Central memory CD4-positive, alpha-beta T cell (primary cell): ENCODE results near the gene IRF2BP1.
A peak's percentile ranks its signal among the peaks of the same experiment; 100 is the strongest.
"Not testable (repeated sequence)": the region's sequence is repeated elsewhere in the genome, so short reads cannot be mapped to it uniquely, and the experiment has no call there.

Source experiments
- DNase-seq: peaks from one replicate; pipeline ENCODE4 v3.0.0; 2022

IRF2BP1 gene

DNA sequence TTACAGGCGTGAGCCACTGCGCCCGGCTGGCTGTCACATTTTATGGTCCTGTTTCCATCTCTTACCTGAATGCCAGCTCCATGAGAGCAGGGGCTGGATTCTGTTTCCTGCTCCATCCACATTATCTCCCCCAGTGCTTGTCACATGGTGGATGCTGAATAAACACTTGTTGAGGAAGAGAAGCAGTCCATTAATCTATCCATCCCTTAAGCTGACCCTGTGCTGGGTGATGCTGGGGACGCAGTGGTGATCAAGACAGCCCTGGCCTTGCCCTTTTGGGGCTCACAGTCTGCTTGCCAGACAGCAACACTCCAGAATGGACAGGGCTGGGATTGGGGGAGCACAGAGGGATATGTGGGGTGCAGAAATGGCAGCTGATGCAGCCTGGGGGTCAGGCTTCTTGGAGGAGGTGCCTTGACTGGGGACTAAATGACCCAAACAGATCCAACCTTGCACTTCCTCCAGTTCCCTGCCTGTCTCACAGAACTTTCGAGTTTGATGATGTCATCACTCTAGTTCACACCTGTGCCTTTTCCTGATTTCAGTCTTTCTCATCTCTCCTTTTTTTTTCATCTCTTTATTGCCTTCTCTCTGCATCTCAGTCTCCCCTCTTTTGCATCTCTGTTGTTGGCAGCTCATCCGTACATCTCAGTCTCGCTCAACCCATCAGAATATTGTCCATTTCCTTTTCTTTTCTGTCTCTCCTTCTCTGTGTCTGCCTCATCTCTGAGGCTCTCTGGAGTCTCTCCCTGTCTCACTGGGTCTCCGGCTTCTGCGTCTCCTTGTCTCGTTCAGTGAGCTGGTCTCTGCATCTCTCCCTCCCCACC is 4.6 kb downstream of the IRF2BP1 start:
- DNase-seq = no peak

GRCh38 chr19:45879971-45880370 is 6.0 kb downstream of the IRF2BP1 start:
- DNase-seq = no peak

DNA sequence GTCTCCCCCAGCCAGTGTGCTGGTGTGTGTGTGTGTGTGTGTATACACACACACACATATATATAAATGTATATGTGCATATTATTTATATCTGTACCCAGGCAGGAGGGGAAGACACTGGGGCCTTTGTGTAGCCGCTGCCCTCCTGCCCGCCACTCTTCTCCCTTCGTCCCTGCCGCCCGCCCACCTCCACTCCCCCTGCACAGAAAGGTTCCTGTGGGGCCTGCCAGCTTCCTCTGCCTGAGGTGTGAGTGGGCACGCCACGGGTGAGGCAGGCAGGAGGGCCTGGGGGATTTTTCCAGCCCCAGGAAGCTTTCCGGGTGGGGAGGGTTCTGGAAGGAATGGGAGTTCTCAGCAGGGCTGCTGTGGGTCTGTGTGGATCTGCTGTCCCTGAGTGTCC is 6.9 kb downstream of the IRF2BP1 start:
- DNase-seq = no peak

- no peak for DNase-seq
Observed at GRCh38 chr19:45878043-45878794, 7.7 kb downstream of the IRF2BP1 start.

DNA sequence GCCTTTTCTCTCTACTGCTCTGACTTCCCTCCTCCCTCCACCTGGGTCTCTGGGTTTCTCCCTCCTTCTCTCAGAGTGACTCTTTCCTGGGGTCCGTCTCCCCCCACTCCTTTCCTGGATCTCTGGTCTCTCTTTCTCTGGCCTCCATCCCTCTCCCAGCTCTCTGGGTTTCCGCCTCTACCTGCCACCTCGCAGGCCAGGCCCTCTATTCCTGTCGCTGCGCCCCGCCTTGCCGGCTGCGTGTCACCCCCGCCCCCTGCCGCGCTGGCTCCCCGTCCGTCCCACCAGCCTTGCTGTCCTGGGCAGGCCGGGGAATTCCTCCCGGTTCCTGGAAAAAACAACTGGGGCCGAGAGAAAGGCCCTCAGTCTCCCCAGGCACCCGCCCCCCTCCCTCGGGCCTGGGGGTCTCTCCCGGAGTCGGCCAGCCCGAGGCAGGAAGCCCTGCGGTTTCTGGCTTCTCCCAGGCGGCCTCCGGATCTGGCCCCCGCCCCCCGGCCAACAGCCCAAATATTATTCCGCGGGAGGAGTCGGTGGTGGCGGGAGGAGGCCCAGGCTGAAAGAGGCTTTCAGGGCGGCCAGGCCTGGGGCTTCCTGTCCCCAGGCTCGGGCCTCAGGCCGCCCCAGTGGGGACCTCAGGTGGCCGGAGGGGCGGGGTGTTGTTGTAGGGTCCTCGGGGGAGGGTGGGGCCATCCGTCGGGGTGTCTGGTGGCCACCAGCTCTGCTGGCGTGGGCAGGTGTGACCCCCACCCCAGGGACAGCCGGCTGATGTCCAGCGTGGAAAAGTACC is 9.3 kb downstream of the IRF2BP1 start:
- DNase-seq = peak; percentile 3

- no peak for DNase-seq
Observed at GRCh38 chr19:45876161-45876410, 9.9 kb downstream of the IRF2BP1 start.

DNA sequence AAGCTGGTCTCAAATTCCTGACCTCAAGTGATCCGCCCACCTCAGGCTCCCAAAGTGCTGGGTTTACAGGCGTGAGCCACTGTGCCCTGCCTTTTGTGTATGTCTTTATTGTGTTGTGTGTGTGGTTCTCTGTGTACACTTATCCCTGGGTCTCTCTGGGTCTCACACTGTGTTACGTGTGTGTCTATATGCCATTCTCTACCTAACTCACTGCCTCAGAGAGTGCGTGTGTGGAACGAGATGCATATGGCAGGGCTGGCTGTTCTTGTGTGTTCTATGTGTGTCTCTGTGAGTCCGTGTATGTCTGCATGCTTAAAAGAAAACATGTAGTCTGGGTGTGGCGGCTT is 11.3 kb downstream of the IRF2BP1 start:
- DNase-seq = no peak

- DNase-seq = no peak
Observed at GRCh38 chr19:45873219-45873772, 12.6 kb downstream of the IRF2BP1 start.

DNA sequence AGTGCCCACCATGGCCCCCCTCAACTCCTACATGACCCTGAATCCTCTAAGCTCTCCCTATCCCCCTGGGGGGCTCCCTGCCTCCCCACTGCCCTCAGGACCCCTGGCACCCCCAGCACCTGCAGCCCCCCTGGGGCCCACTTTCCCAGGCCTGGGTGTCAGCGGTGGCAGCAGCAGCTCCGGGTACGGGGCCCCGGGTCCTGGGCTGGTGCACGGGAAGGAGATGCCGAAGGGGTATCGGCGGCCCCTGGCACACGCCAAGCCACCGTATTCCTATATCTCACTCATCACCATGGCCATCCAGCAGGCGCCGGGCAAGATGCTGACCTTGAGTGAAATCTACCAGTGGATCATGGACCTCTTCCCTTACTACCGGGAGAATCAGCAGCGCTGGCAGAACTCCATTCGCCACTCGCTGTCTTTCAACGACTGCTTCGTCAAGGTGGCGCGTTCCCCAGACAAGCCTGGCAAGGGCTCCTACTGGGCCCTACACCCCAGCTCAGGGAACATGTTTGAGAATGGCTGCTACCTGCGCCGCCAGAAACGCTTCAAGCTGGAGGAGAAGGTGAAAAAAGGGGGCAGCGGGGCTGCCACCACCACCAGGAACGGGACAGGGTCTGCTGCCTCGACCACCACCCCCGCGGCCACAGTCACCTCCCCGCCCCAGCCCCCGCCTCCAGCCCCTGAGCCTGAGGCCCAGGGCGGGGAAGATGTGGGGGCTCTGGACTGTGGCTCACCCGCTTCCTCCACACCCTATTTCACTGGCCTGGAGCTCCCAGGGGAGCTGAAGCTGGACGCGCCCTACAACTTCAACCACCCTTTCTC is 13.6 kb downstream of the IRF2BP1 start:
- DNase-seq = no peak

GRCh38 chr19:45870798-45871197 is 15.1 kb downstream of the IRF2BP1 start:
- no peak for DNase-seq

DNA sequence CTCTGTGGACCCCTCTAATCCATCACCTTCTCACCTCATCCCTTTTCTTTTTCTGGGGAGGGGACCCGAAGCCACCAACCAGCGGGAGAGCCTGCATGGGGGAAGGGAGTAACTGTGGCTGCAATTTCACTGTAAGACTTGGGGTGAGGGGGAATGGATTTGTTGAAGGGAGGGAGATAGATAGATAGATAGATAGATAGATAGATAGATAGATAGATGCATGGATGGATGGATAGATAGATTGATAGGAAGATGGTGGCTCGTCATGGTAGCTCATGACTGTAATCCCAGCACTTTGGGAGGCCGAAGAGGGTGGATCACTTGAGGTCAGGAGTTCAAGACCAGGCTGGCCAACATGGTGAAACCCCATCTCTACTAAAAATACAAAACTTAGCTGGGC is 18.7 kb downstream of the IRF2BP1 start:
- DNase-seq = not testable (repeated sequence)

DNA sequence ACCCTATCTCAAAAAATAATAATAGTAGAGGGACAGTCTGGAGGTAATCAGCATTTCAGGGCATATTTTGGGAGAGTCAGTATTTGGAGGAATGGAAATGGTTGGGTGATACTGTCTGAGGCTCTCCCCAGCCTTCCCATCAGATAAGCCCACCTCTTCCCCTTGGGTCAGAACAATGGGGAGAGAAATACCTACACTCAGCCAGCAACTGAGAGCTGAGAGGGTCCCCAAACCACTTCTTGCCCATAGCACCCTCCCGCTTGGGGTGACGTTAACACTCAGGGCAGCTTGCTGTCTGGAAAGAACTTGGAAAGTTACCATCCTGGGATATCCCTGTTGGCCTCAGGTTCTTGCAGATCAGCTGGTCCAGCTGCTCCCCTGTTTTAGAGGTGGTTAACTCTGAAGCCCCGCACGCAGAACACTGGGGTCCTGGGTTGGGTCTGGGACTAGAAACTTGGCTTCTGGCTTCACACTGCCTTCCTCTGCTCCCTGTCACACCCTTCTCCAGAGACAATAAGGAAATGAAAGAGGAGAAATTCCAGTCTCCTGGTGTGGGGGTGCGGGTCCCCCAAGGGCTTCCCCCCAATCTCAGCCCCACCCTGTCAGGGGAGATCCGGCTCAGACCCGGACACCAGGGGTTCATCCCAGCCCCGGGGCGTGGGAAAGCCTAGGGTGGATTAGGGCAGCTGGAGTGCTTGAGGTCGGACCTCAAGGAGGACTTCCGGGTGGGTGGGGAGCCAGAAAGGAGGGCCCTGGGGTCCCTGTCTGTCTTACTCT is 19.4 kb downstream of the IRF2BP1 start:
- no peak for DNase-seq

- no peak for DNase-seq
Observed at GRCh38 chr19:45865269-45865948, 20.5 kb downstream of the IRF2BP1 start.

GRCh38 chr19:45864629-45865082 is 21.3 kb downstream of the IRF2BP1 start:
- no peak for DNase-seq

GRCh38 chr19:45863840-45864628 is 21.9 kb downstream of the IRF2BP1 start, which contains the start of gene FOXA3:
Gene FOXA3, plus strand, starts transcription at chr19:45864326. Its CDS starts 131 bp downstream, at chr19:45864457.
- DNase-seq = peak; percentile 56

- DNase-seq = no peak
Observed at GRCh38 chr19:45863335-45863839, 22.6 kb downstream of the IRF2BP1 start.

GRCh38 chr19:45862564-45863334 is 23.2 kb downstream of the IRF2BP1 start, which contains the start of gene SYMPK:
Gene SYMPK, minus strand, starts transcription at chr19:45863147. Its CDS starts 8,652 bp downstream, at chr19:45854495.
- DNase-seq = peak; percentile 99

- DNase-seq = no peak
Observed at GRCh38 chr19:45862271-45862563, 23.7 kb downstream of the IRF2BP1 start.
